HFFc6 (cell line): ENCODE results near the gene CD81. TPM values are rescaled to one million over a fixed set of nuclear protein-coding genes. Genes with fewer than 3 reads are reported as not detected.

Experiments used
- DNase-seq: peaks from one replicate; pipeline ENCODE4 v3.0.0-alpha.2; 2018
- H3K27ac Mint-ChIP-seq: 2 replicates; pipeline ENCODE4 v1.8.0; 2020; ENCODE audit warnings: mild to moderate bottlenecking, mixed read lengths
- H3K27me3 Mint-ChIP-seq: 2 replicates; pipeline ENCODE4 v1.8.0; 2021; ENCODE audit warnings: mild to moderate bottlenecking, moderate library complexity, mixed read lengths; ENCODE audit not compliant: insufficient read depth
- H3K36me3 Mint-ChIP-seq: 2 replicates; pipeline ENCODE4 v1.8.0; 2021; ENCODE audit warnings: low read depth, mixed read lengths
- H3K4me1 Mint-ChIP-seq: 2 replicates; pipeline ENCODE4 v1.8.0; 2020; ENCODE audit warnings: low read depth, mixed read lengths
- H3K4me3 Mint-ChIP-seq: 2 replicates; pipeline ENCODE4 v1.8.0; 2020; ENCODE audit warnings: mild to moderate bottlenecking, moderate library complexity, mixed read lengths
- H3K9me3 Mint-ChIP-seq: 2 replicates; pipeline ENCODE4 v1.8.0; 2020; ENCODE audit warnings: mild to moderate bottlenecking, mixed read lengths
- CTCF ChIP-seq: fragments of 200-600 bp; sonication (generic); IDR thresholded peaks from 2 replicates; pipeline ENCODE4 v1.5.0; 2021; ENCODE audit warnings: antibody characterized with exemption, mild to moderate bottlenecking
- total RNA-seq, 6 experiments: library from RNA; stranded (reverse); fragmentation: NEBNext Ultra II Directional; extraction: Animal tissue kit (Norgen Biotek cat#: 25700); gene quantifications; 2 replicates in 1 of 6; 3 replicates in 5 of 6; pipeline ENCODE4 v1.2.3, GENCODE V29; 2021

The CD81 gene
- total RNA-seq, 6 experiments from 2014 or later = 540 to 738 (median 627) TPM

GRCh38 chr11:2386591-2386990, 9.5 kb downstream of the CD81 start:
- no peak overlapping the region for H3K4me3 Mint-ChIP-seq
- H3K36me3 Mint-ChIP-seq = no peaks in the 10 kb centered on the region
- no peaks in the 10 kb centered on the region for H3K9me3 Mint-ChIP-seq
- DNase-seq = no peak
- H3K4me1 Mint-ChIP-seq = peaks cover 70% of the 10 kb centered on the region
- peaks cover 4% of the 10 kb centered on the region for H3K27me3 Mint-ChIP-seq
- no peak for TF ChIP-seq CTCF
- peak overlapping the region; percentile 87 for H3K27ac Mint-ChIP-seq

- Mint-ChIP-seq H3K27me3 (peaks cover 4% of the 10 kb centered on the region), H3K4me1 (peaks cover 63% of the 10 kb centered on the region), H3K36me3 (no peaks in the 10 kb centered on the region), H3K27ac (peak overlapping the region; percentile 87), H3K4me3 (peak overlapping the region; percentile 13; the same call in 1 of the 2 replicates), H3K9me3 (no peaks in the 10 kb centered on the region)
- TF ChIP-seq CTCF = no peak
- DNase-seq = peak; percentile 61
Measured at GRCh38 chr11:2387266-2387987, 10.3 kb downstream of the CD81 start.

GRCh38 chr11:2388431-2389376, 11.6 kb downstream of the CD81 start:
- no peak for DNase-seq
- H3K27me3 Mint-ChIP-seq = peaks cover 4% of the 10 kb centered on the region
- no peak for TF ChIP-seq CTCF
- no peak overlapping the region for H3K4me3 Mint-ChIP-seq
- peak overlapping the region; percentile 72 for H3K27ac Mint-ChIP-seq
- H3K36me3 Mint-ChIP-seq = no peaks in the 10 kb centered on the region
- peaks cover 50% of the 10 kb centered on the region for H3K4me1 Mint-ChIP-seq
- no peaks in the 10 kb centered on the region for H3K9me3 Mint-ChIP-seq

- peak overlapping the region; percentile 12; the same call in 1 of the 2 replicates for H3K4me3 Mint-ChIP-seq
- peaks cover 4% of the 10 kb centered on the region for H3K27me3 Mint-ChIP-seq
- TF ChIP-seq CTCF = peak; percentile 31; the same call in 1 of the 2 replicates
- H3K4me1 Mint-ChIP-seq = peaks cover 46% of the 10 kb centered on the region
- DNase-seq = no peak
- H3K27ac Mint-ChIP-seq = peak overlapping the region; percentile 72
- no peaks in the 10 kb centered on the region for H3K9me3 Mint-ChIP-seq
- no peaks in the 10 kb centered on the region for H3K36me3 Mint-ChIP-seq
Measured at GRCh38 chr11:2389377-2390026, 12.4 kb downstream of the CD81 start.

DNA sequence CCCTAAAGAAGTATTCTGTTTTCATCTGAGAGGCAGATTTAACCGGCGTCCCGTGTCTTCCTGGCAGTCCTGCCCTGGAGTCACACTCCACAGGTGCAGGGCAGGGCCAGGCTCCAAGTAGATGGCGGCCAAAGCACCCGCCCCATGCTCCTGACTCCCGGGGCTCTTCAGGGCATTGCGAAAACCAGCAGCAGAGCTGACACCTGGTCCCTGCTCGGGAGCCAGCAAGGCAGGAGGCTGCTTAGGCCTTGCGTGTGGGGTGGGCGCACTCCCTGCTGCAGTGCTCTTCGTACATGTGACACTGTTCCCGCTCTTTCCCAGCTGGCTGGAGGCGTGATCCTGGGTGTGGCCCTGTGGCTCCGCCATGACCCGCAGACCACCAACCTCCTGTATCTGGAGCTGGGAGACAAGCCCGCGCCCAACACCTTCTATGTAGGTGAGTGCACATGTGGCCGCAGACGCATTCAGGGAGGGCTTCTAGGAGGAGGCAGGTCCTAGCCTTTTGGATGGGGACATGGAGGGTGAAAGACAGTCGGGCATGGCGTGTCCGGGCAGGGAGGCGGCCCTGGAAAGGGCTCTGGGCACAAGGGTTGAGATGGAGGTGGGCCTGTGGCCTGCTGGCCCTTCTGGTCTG, 13.1 kb downstream of the CD81 start:
- Mint-ChIP-seq H3K4me1 (peaks cover 46% of the 10 kb centered on the region), H3K9me3 (no peaks in the 10 kb centered on the region), H3K27me3 (peaks cover 4% of the 10 kb centered on the region), H3K36me3 (no peaks in the 10 kb centered on the region), H3K27ac (peak overlapping the region; percentile 80), H3K4me3 (peak overlapping the region; percentile 65)
- no peak for TF ChIP-seq CTCF
- DNase-seq = no peak
